RKO (cell line): Measurements from ENCODE around the gene LYZL2.
"Not testable (repeated sequence)": the region's sequence is repeated elsewhere in the genome, so short reads cannot be mapped to it uniquely, and the experiment has no call there.

ENCODE experiments used
- DNase-seq: peaks from one replicate; pipeline ENCODE4 v3.0.0-alpha.2; 2016; ENCODE audit warnings: low spot score

Gene LYZL2

DNA sequence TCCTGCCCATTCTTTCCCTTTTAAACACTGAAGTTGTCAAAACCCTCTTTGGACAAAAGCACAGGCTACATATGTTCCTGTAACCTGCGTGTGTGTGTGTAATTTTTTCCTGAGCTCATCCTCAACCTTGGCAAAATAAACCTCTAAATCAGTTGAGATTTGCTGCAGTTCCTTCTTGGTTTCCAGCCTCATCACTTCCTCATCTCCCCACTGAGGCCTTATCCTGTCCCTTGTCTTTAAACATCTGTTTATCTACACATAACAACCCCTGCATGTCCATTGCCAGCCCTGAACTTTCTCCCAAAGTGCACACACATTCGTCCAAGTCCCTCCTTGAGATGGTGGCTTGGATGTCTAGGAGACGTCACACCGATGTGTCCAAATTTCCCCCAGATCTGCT lies 35.5 kb downstream of the LYZL2 start:
- DNase-seq = no peak

DNA sequence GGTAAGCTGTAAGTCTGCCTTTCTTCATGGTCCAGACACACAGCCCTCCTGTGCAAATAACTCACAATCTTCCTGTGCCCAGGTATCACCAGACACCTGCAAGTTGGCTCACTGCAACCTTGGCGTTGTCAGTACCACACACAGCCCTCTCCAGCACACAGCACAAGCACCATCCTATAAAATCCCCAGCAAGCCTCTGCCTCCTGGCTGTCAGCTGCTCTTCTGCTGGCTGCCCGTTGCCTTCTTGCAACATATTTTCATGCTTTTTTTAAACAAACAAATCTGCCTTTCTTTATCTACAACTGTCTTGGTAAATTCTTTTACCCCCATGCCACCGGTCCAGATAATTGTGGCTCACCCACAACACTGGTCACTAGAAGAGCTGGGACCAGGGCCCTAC lies 36.8 kb downstream of the LYZL2 start:
- not testable (repeated sequence) for DNase-seq

- DNase-seq = peak; percentile 58
These were observed 38.3 kb downstream of the LYZL2 start for GRCh38 chr10:30591249-30591670.

GRCh38 chr10:30589441-30589840 lies 40.1 kb downstream of the LYZL2 start:
- no peak for DNase-seq

DNA sequence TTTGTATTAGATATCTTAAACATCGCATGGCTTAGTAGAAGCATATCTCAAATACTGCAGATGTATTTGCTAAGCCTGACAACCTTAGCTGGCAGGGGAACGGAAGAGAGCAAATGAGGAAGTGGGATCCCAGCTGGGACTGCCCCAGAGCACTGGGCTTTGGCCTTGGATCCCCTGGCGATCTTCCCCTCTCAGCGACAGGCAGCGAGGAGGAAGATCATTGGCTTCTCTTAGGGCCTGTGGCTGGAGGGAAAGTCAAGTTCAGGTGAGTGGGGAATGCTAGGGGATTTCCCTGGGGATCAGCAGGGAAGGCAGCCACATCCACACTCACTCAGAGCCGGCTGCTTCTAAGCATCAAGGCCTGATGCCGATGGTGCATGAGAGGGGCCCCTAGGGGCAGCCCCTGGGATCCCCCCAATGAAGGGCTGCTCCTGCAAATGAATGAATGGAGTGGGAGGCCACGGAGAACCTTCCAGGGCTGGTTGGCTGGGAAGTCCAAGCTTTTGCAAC lies 42.0 kb downstream of the LYZL2 start:
- no peak for DNase-seq

DNA sequence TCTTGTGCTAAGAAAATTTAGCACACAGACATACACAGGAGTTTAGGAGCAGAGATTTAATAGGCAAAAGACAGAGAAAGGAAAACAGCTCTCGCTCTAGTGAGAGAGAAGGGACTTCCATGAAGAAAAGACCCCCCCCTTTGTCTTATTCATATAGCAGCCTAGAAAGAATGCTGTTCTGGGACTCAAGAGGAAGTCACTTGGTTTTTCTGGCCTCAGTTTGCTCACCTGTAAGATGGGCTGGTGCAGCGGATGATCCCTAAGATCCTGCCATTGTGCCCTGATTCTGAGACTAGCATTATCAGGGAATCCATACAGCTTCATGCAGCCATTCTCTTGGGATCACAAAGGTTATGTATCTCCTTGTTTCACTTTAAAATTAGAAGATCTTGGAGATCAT lies 42.7 kb downstream of the LYZL2 start:
- no peak for DNase-seq

GRCh38 chr10:30583778-30584415 lies 45.7 kb downstream of the LYZL2 start:
- DNase-seq = peak; percentile 37

DNA sequence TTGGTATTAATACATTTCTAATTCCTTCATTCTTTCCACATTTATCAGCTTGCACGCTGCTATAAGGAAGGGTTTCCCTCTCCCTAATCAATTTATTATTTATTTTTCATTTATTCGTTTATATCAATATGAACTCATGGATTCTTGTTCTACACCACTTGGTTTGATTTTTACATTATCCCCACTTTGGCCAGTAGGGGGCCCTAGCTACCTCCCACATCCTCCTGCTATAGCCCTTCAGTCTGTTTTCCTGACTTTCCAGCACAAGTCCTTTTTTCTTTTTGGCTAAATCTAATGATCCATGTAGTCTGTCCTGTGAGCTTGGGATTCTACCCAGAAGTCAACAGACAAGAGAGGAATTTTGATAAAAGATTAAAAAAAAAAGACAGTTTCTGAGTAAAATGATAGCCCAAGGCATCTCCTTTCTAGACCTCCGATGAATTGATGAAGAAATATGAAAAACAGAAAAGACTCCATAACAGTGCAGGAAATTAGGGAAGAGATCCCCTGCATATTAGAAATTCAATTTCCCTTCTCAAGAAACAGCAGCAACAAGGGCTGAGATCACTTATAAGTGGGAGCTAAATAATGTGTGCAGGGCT lies 47.7 kb downstream of the LYZL2 start:
- peak; percentile 72 for DNase-seq

- no peak for DNase-seq
These were observed 48.9 kb downstream of the LYZL2 start for GRCh38 chr10:30580676-30581075.

DNA sequence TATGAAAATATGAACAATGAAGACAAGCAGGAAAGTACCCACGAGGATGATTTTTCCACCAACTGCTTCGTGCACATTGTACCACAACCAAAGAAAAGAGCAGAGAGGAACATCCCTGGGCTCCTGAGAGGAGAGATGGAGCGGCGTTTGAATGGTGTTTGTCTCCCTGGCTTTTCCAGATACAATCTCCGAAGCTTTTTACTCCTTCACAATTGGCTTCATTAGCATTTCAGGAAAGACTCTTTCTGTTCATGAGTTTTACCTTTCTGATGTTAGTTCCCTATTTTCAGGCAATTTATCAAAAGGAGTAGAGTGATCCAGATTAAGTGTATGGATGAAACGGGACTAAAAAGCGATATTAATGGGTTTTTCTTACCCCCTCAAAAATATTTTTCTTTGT lies 49.3 kb downstream of the LYZL2 start:
- no peak for DNase-seq

- no peak for DNase-seq
These were observed 50.0 kb downstream of the LYZL2 start for GRCh38 chr10:30579574-30579973.

DNA sequence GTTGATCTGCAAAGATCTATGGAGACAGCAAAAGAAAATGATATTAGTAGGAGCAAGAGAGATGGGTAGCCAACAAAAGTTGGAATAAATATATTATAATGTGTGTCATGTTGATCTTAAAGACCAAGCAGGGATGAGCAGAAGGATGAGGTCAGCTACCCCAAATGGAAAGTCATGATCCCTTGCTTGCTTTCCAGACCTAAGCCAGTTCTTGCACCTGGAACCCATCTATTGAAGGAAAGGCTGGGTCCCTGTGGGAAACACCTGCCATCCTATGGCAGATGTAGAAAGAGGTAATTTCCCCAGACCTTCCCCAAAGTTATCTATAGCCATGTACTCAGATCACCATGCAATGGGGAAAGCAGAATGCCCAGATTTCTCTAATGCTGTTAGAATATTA lies 52.5 kb downstream of the LYZL2 start:
- no peak for DNase-seq

GRCh38 chr10:30576641-30577040 lies 52.9 kb downstream of the LYZL2 start:
- DNase-seq = no peak

GRCh38 chr10:30574432-30574796 lies 55.1 kb downstream of the LYZL2 start:
- DNase-seq = no peak

DNA sequence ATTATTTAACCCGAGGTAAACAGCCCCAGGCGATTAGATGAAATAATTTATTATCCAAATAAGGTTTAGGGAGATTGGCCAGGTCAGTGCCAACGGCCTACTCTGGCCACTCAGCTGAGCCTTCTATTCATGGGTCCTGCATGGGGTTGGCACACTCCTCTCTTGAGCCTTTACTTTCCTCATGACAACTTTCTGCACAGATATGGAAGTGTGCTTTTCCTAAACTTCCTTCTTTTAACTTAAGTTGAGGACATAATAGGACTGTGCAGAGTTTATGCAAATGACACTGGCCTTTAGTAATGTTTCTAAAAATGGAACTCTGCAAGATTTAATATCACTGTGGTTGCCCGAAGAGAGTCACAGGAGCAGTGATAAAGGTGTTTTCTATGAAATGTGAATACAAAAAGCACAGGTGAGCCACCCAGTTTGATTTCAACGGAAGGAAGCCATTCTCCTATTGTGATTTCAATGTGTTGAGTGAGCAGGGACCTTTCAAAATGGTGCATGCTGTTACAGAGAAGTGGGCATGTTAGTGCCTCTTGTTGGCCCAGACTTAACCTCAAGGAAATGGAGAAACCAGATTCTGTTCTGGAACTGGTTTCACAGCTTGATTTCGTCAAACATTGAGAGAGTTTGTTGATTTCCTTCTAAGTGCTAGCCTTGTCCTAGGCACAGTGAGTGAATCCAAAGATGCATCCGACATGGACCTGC lies 55.7 kb downstream of the LYZL2 start:
- DNase-seq = no peak

GRCh38 chr10:30565449-30565848 lies 64.1 kb downstream of the LYZL2 start:
- DNase-seq = no peak

- no peak for DNase-seq
These were observed 66.8 kb downstream of the LYZL2 start for GRCh38 chr10:30562787-30563186.
